ENCODE data around the gene STXBP5.

Gene STXBP5

DNA sequence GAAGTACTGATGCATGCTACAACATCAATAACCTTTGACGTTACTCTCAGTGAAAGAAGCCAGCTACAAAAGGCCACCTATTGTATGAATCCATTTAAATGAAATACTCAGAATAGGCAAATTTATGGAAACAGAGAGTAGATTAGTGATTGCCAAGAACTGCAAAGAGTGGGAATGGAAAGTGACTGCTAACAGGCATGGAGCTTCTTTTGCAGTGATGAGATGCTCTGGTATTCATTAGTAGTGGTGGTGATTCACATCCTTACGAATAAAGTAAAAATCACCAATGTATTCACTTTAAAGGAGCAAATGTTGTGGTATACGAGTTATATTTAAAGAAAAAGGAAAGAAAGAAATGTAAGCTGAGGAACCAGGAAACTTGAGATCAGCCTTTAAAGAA, 177.5 kb downstream of the STXBP5 start:
- no peak for DNase-seq (ENCODE audit: low read depth in 2 of 2)

- no peak for DNase-seq (ENCODE audit: low read depth in 2 of 2)
Measured at GRCh38 chr6:147382945-147383554, 178.8 kb downstream of the STXBP5 start.

DNA sequence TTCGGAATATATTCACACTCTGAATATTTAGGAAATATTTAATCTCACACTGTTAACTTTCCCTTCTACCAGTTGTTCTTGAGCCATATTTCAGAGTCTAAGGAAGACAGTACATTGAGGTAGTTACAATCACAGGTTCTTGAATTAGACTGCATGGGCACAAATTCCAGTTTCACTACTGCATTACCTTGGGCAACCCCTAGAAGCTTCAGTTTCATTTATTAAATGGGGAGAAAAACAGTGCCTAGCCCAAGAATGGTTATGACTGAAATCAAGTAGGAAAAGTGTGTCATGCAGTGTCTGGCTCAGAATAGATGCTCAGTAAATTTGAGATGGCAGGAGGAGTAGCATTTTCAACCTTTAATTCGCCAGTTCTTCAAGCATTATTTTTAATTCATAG, 179.8 kb downstream of the STXBP5 start:
- no peak for DNase-seq (ENCODE audit: low read depth in 2 of 2)

DNA sequence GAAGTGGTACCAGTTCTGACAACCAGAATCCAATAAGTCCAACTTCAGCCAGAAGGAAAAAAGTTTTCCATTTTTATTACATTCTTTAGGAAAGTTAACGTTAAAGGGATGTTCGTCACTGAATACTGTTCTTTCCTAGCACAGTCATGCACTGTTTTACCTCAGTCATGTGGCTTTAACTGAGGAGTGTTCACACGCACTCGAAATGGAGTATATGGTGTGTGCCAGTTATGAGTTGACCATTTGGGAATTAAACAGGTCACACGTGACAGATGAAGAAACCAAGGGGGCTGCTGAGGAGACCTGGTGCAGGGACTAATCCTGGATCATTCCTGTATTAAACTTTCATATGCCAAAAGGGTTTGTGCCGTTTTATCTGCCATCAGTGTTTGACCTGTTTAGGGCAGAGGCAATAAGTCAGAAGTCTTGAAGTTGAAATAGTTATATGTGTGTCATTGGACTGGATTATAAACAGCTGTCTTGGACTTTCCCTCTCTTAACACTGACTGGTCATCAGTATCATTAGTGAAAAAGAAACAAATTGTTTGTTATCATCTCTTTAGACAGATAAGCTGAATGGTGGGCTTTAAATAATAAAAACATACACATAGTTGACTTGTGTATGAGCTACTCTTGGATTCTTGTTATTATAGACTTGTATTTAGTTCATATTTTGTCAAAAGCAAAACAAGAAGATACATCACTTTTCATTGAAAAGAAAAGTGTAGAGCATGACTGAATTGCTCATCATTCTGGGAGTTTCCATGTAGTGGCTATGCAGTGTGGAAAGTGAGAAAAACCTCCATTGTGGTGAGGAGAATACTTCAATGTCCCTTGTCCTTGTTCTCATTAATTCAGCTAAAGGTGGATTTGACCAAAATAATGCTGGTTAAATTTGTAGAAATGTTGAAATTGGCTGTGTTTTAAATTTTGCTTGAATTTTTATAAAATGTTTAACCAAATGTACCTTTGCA, 180.8 kb downstream of the STXBP5 start:
- no peak for DNase-seq (ENCODE audit: low read depth in 2 of 2)

GRCh38 chr6:147389463-147389862, 185.2 kb downstream of the STXBP5 start:
- DNase-seq (ENCODE audit: low read depth in 2 of 2), result no peak

DNA sequence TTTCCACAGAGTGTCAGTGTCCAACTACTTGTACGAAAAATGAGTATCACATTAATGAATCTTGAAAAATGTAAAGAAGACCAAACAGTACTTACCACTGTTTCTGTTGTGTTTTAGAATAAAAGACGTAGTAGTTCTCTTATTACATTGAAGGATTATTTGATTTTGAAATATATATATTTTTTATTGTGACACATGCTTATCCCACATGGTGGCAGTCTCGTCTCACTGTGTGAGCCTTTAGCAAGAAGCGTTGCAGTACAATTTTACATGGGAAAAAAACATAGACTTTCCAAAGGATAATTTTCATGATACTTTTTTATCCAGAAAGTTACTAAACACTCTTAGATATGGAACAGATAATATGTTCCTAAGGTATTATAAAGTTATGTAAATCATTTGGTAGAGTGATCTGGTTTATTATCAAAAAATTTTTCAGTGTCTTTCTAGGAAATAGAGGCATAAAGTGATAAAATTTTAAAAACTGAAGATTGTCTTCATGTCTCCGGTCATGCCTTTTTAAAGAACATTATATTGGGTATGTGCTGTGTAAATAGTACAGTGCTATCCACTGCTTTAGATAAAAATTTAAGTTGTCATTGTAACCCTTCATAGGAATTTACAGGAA, 186.8 kb downstream of the STXBP5 start:
- no peak for DNase-seq (ENCODE audit: low read depth in 2 of 2)

DNA sequence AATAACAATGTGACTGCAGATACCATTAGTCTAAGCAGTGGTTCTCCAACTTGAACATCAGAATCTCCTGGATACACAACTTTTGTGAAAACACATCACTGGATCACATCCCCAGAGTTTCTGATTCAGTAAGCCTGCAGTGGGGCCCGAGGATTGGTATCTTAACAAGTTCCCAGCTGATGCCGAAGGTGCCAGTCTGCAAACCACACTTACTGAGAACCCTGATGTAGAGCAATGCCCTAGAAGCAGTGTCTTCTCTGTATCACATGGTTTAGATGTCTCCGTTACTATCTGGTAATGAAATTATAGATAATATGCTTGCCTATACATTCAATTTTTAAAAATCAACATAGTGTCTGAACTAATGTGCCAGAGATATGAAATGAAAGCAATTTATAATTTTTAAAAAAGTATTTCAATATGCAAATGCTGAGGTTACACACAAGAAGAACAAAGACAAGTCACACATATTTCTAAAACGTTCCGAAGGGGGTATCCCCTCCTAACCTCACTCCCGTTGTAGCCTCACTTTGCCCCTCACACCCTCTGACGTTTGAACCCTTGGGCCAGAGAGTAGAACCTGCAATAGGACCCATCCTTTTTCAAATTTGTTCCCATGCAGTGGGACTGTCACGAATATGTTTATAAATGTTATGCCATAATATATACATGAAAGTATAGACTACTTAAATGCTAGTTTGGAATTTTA, 188.9 kb downstream of the STXBP5 start:
- no peak for DNase-seq (ENCODE audit: low read depth in 2 of 2)

- no peak for DNase-seq (ENCODE audit: low read depth in 2 of 2)
Measured at GRCh38 chr6:147395158-147395557, 190.9 kb downstream of the STXBP5 start.

GRCh38 chr6:147397306-147397705, 193.1 kb downstream of the STXBP5 start:
- DNase-seq (ENCODE audit: low read depth in 2 of 2), result no peak

DNA sequence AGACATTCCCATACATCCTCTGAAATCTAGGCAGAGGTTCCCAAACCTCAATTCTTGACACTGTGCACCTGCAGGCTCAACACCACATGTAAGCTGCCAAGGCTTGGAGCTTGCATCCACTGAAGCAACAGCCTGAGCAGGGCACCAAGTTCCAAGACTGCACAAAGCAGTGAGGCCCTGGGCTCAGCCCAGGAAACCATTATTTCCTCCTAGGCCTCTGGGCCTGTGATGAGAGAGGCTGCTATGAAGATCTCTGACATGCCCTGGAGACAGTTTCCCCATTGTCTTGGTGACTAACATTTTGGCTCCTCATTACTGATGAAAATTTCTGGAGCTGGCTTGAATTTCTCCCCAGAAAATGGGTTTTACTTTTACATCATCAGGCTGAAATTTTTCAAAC, 196.8 kb downstream of the STXBP5 start:
- DNase-seq (ENCODE audit: low read depth in 2 of 2), result no peak

DNA sequence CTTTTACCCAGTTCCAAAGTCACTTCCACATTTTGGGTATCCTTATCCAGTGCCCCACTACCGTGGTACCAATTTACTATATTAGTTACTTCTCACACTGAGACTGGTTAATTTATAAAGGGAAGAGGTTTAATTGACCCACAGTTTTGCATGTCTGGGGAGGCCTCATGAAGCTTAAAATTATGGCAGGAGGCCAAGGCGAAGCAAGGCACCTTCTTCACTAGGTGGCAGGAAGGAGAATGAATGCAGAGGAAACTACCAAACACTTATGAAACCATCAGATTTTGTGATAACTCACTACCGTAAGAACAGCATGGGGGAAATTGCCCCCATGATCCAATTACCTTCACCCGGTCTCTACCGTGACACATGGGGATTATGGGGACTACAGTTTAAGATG, 197.6 kb downstream of the STXBP5 start:
- DNase-seq (ENCODE audit: low read depth in 2 of 2), result no peak

DNA sequence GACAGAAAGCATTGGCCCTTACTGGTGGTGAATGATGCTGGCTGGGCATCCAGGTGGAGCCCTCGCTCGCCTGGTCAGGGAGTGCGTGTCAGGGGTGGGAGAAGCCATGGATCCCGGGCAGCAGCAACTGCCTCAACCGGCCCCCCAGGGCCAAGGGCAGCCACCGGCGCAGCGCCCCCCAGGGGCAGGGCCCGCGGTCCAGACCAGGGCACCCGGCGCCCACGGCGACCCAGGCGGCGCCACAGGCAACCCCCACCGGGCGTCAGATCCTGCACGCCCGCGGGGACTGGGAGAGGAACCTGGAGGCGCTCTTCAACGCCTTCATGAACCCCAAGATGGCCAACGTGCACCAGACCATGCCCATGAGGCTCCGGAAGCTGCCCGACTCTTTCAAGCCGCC, 202.6 kb downstream of the STXBP5 start:
- no peak for DNase-seq (ENCODE audit: low read depth in 2 of 2)

DNA sequence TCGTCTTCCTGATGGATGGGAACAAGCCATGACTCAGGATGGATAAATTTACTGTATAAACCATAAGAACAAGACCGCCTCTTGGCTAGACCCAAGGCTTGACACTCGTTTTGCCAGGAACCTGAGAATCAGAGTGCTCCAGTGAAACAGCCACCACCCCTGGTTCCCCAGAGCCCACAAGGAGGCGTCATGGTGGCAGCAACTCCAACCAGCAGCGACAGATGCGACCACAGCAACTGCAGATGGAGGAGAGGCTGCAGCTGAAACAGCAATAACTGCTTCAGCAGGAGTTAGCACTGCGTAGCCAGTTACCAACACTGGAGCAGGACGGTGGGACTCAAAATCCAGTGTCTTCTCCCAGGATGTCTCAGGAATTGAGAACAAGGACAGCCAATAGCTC, 203.4 kb downstream of the STXBP5 start:
- DNase-seq (ENCODE audit: low read depth in 2 of 2), result no peak

DNA sequence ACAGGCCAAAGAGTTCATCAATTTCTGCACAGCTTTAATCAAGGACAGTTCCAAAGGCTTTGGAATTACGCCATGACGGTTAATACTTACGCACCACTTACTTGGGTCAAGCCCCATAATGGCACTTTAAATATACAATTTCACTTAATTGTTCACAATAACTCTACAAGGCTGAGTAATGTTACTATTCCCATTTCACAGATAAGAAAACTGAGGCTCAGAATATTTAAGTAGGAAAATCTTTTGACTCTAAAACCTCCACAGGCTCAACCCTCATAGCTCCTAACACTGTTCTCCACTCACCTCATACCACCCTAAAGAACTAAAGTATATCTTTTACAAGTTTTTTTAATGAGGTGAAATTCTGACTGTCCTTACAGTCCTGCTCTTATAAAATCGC, 212.4 kb downstream of the STXBP5 start:
- no peak for DNase-seq (ENCODE audit: low read depth in 2 of 2)

DNA sequence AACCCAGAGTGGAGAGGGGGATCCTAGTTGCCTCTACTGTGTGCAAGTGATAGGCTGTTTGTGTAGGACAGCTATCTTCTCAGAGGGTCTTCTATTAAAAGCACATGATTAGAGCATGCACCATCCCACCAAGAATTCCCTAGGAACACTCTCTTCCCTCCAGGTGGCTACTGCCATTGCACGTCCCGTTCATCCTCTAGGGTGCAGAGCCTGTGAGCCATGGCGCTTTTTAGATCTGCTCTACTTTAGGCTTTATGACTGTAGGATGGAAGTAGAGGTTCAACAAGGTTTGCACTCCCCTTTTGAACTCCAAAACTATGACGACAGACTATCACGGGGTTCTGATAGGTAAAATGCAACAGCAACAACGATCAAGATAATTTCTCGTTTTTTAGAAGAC, 213.7 kb downstream of the STXBP5 start:
- no peak for DNase-seq (ENCODE audit: low read depth in 2 of 2)

DNA sequence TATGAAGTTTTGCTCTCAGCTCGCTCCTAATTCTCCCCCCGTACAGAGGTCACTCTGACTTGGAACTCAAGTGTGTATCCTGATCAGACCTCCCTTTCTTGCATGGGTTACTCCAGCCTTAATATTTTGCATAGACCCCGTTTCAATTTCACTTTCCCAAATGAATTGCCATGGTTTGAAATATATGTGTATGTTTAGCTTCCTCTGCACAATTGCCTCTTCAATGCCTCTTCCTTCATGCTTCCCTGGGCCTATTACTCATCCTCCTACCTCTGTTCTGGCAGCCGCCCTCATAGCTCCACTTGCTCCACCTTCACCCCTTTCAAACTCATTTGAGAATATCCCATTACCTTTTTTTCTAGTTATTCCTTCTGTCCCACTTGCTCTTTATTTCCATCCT, 214.3 kb downstream of the STXBP5 start:
- no peak for DNase-seq (ENCODE audit: low read depth in 2 of 2)

DNA sequence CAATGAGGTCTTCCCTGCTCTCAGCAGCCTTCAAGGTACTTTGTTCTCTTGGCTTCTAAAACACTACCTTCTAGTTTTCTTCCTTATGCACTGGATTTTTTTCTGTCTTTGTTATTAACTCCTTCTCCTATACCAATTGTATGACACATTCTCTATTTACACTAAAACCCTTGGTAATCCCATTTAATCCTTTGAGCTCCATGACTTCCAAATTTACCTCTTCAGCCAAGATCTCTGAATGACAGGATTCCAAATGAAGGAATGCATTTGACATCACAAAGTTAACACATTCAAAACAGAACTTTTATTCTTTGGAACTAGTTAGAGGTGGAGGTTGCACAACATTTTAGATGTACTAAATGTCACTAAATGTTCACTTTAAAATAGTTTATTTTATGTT, 217.7 kb downstream of the STXBP5 start:
- no peak for DNase-seq (ENCODE audit: low read depth in 2 of 2)

DNA sequence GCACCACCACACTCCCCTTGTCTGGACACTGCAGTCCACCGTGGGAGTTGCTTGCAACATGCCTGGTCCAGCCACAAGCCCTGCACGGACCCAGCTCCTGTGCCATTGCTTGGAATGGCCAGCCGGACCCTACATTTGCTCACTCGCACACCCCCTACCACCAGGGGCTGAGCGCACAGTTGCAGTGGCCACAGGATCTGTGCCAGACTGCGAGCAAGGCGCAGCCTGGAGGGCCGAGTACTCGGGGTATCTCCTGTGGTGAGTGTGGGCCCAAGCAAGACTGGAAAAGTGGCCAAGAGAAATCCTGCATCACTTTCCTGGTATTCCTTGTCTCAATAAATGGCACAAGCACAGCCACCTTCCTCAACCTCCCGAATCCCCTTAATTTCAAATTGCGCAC, 218.9 kb downstream of the STXBP5 start:
- no peak for DNase-seq (ENCODE audit: low read depth in 2 of 2)

GRCh38 chr6:147429794-147430193, 225.6 kb downstream of the STXBP5 start:
- DNase-seq (ENCODE audit: low read depth in 2 of 2), result no peak

GRCh38 chr6:147430811-147431210, 226.6 kb downstream of the STXBP5 start:
- no peak for DNase-seq (ENCODE audit: low read depth in 2 of 2)

- no peak for DNase-seq (ENCODE audit: low read depth in 2 of 2)
Measured at GRCh38 chr6:147434076-147434475, 229.9 kb downstream of the STXBP5 start.

- DNase-seq (ENCODE audit: low read depth in 2 of 2), result no peak
Measured at GRCh38 chr6:147434516-147434915, 230.3 kb downstream of the STXBP5 start.
